Measurements from ENCODE around the gene XKR3.

DNA sequence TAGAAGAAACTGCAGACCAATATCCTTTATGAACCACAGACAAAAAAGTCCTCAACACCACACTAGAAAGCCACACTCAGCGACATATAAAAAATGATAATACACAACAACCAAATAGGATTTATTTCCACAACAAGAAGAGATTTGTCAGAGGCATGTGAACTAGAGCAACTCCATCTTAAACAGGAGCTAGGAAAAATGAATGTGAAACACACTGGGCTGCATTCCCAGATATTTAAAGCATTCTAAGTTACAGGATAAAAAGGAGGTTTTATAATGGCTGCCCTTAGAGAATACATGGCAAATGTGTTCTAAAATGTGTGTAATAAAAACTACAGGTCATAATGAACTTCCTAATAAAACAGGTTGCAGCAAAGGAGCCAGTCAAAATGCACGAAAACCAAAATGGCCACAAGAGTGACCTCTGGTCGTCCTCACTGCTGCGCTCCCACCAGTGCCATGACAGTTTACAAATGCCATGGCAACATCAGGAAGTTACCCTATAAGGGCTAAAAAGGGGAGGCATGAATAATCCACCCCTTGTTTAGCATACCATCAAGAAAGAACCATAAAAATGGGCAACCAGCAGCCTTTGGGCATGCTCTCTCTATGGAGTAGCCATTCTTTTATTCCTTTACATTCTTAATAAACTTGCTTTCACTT, 21.8 kb downstream of the XKR3 start:
- TF ChIP-seq, protein P1, sequence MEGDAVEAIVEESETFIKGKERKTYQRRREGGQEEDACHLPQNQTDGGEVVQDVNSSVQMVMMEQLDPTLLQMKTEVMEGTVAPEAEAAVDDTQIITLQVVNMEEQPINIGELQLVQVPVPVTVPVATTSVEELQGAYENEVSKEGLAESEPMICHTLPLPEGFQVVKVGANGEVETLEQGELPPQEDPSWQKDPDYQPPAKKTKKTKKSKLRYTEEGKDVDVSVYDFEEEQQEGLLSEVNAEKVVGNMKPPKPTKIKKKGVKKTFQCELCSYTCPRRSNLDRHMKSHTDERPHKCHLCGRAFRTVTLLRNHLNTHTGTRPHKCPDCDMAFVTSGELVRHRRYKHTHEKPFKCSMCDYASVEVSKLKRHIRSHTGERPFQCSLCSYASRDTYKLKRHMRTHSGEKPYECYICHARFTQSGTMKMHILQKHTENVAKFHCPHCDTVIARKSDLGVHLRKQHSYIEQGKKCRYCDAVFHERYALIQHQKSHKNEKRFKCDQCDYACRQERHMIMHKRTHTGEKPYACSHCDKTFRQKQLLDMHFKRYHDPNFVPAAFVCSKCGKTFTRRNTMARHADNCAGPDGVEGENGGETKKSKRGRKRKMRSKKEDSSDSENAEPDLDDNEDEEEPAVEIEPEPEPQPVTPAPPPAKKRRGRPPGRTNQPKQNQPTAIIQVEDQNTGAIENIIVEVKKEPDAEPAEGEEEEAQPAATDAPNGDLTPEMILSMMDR (IDR thresholded peaks at IDR 0.05; ENCODE audit: poor library complexity), result no peak
- no peak for TF ChIP-seq EZH2 (IDR thresholded peaks at IDR 0.05; ENCODE audit: borderline replicate concordance)
